Lower lobe of right lung (tissue), 2 donors: Measurements from ENCODE around the gene FTHL17. TPM values are rescaled to one million over a fixed set of nuclear protein-coding genes. Genes with fewer than 3 reads are reported as not detected.
A peak's percentile ranks its signal among the peaks of the same experiment; 100 is the strongest.

Source experiments
- ATAC-seq, 2 donors: fragments of 200-7000 bp; cut with Tn5 transposase; one replicate each; pipeline ENCODE4 v1.9.1; 2020 to 2022; ENCODE audit warnings: mild to moderate bottlenecking in 2 of 2, moderate library complexity in 2 of 2
- DNase-seq: peaks from one replicate; pipeline ENCODE4 v3.0.0-alpha.2; 2020
- H3K27ac ChIP-seq: fragments of 200-600 bp; one replicate; pipeline ENCODE4 v1.8.0; 2022
- H3K27me3 ChIP-seq: fragments of 200-600 bp; one replicate; pipeline ENCODE4 v1.8.0; 2022; ENCODE audit warnings: low read depth
- H3K36me3 ChIP-seq: fragments of 200-600 bp; one replicate; pipeline ENCODE4 v1.8.0; 2022; ENCODE audit warnings: mild to moderate bottlenecking
- H3K4me1 ChIP-seq: fragments of 200-600 bp; one replicate; pipeline ENCODE4 v1.8.0; 2022
- H3K4me3 ChIP-seq: fragments of 200-600 bp; one replicate; pipeline ENCODE4 v1.8.0; 2022; ENCODE audit warnings: mild to moderate bottlenecking
- H3K9me3 ChIP-seq: fragments of 200-600 bp; one replicate; pipeline ENCODE4 v1.8.0; 2022
- CTCF ChIP-seq: fragments of 200-600 bp; IDR thresholded peaks from one replicate; pipeline ENCODE4 v1.8.0; 2022; ENCODE audit warnings: antibody characterized with exemption, mild to moderate bottlenecking
- intact Hi-C: fragments of 100-400 bp; cut with DNase I; formaldehyde crosslinking; loops from one replicate; pipeline ENCODE4 v1.11.0; 2022
- total RNA-seq: library from RNA; stranded (reverse); fragmentation: NEBNext Ultra II Directional; extraction: Animal tissue kit (Norgen Biotek cat#: 25700); gene quantifications from one replicate; pipeline ENCODE4 v1.2.1, GENCODE V29; 2021
- donor health status: DM: no; HTN: yes; CAD: no; lungs with severe emphysema.

Gene FTHL17
- total RNA-seq, 1 donor from 2014 or later, result not detected

DNA sequence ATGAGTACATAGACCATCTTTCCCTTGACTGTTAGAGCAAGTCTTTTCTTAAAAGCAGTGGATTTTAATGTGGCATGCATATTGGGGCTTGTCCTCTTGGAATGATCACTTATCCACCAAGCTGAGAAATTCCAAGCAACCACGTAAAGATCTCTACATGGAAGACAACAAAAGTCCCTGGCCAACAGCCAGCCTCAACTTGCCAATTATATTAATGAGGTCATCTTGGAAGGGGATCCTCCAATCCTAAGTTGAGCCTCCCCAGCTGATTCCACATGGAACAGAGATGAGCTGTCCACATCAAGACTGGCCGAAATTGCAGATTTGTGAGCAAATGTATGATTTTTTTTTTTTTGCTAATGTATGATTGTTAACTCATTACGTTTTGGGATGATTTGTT, 20.6 kb upstream of the FTHL17 start:
- Histone ChIP-seq H3K27me3 (no peaks in the 10 kb centered on the region), H3K9me3 (no peaks in the 10 kb centered on the region), H3K4me1 (no peaks in the 10 kb centered on the region), H3K36me3 (no peaks in the 10 kb centered on the region), H3K4me3 (no peak overlapping the region), H3K27ac (no peak overlapping the region)
- ATAC-seq, result no peak
- no peak for TF ChIP-seq CTCF
- intact Hi-C loops, result no loop called here
- DNase-seq, result no peak

DNA sequence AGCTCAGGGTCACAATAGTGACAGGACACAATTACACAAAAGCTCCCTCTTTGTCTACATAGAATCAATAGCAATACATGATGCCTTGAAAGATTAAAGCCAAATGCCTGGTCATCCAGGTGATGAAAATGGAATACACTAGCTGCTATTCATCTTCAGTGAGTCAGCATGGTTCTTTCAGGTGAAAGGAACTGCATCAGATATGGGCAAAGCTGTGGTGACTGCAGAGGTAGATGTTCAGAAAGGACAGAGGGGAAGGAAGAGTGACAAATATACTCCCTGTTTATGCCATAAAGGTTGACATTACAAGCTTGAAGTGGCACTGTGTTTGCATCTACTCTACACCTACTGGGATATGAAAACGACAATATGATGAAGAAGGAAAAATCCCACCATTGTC, 20.0 kb upstream of the FTHL17 start:
- H3K27ac ChIP-seq, result no peak overlapping the region
- H3K27me3 ChIP-seq, result no peaks in the 10 kb centered on the region
- no peak overlapping the region for H3K4me3 ChIP-seq
- no peaks in the 10 kb centered on the region for H3K4me1 ChIP-seq
- DNase-seq (no peak), ATAC-seq (no peak)
- intact Hi-C loops, result no loop called here
- H3K9me3 ChIP-seq, result no peaks in the 10 kb centered on the region
- no peak for TF ChIP-seq CTCF
- no peaks in the 10 kb centered on the region for H3K36me3 ChIP-seq

DNA sequence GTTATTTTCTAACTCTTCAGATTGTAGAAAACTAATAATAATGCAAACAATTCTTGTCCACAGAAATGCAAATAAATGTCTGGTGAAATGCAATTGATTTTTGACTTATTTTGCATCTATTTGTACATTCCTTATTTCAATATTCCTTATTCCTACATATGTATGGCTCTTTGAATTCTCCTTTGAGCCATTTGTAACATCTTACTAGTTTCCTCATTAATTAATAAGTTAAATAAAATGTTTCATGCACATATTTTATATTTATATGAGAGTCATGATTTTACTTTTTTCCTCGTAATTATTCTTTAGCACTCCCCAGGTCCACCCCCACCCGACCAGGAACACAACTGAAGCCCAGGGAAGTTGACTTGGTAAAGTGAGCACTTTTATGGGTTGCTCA, 2.7 kb upstream of the FTHL17 start:
- DNase-seq (no peak), ATAC-seq (no peak)
- TF ChIP-seq CTCF, result no peak
- no peak overlapping the region for H3K4me3 ChIP-seq
- intact Hi-C loops, result no loop called here
- H3K36me3 ChIP-seq, result no peaks in the 10 kb centered on the region
- H3K9me3 ChIP-seq, result no peaks in the 10 kb centered on the region
- H3K27ac ChIP-seq, result no peak overlapping the region
- no peaks in the 10 kb centered on the region for H3K4me1 ChIP-seq
- H3K27me3 ChIP-seq, result no peaks in the 10 kb centered on the region

- TF ChIP-seq CTCF, result no peak
- ATAC-seq (no peak), DNase-seq (no peak)
- Histone ChIP-seq H3K4me1 (no peaks in the 10 kb centered on the region), H3K4me3 (no peak overlapping the region), H3K9me3 (no peaks in the 10 kb centered on the region), H3K27ac (no peak overlapping the region), H3K36me3 (no peaks in the 10 kb centered on the region), H3K27me3 (no peaks in the 10 kb centered on the region)
- intact Hi-C loops, result no loop called here
These were observed 579 bp downstream of the FTHL17 start for GRCh38 chrX:31071262-31071661.

DNA sequence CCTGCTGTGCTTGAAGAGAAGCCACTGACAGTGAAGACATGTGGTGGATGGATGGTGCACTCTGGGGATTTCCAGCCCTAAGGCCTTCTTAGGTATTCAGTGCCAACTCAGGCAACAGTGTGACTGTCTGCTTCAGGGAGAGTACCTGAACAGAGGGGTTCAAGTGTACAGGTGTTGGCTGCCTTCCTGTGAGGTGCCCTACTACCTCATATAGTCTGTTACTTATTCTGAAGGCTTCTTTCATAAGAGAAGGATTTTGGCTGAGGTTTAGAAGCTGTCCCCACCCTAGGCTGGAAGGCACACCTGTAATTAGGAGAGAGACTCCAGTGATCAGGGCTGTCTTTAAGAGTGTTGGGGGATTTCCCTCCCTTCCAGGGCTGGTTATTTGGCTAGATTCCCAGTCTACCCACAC, 1.8 kb downstream of the FTHL17 start:
- intact Hi-C loops, result no loop called here
- Histone ChIP-seq H3K27me3 (no peaks in the 10 kb centered on the region), H3K4me3 (no peak overlapping the region), H3K36me3 (no peaks in the 10 kb centered on the region), H3K4me1 (no peaks in the 10 kb centered on the region), H3K9me3 (no peaks in the 10 kb centered on the region), H3K27ac (no peak overlapping the region)
- ATAC-seq, result peak in 1 of 2 donors; percentile 23
- DNase-seq, result no peak
- no peak for TF ChIP-seq CTCF

- TF ChIP-seq CTCF, result no peak
- no peaks in the 10 kb centered on the region for H3K36me3 ChIP-seq
- intact Hi-C loops, result no loop called here
- no peaks in the 10 kb centered on the region for H3K4me1 ChIP-seq
- H3K27me3 ChIP-seq, result no peaks in the 10 kb centered on the region
- H3K9me3 ChIP-seq, result no peaks in the 10 kb centered on the region
- no peak for DNase-seq
- H3K27ac ChIP-seq, result no peak overlapping the region
- ATAC-seq, result no peak
- no peak overlapping the region for H3K4me3 ChIP-seq
These were observed 8.7 kb downstream of the FTHL17 start for GRCh38 chrX:31063114-31063513.
